RCC 7860 (cell line): ENCODE data around the gene SMTN.
"Not testable (repeated sequence)": the region's sequence is repeated elsewhere in the genome, so short reads cannot be mapped to it uniquely, and the experiment has no call there.

Source experiments
- DNase-seq: peaks from one replicate; pipeline ENCODE4 v3.0.0-alpha.2; 2015; ENCODE audit warnings: low spot score
- FAIRE-seq: peaks from 2 replicates; lab custom pipeline; 2012; peaks lifted over from hg19 to GRCh38; lab: Jason Lieb, UNC

The SMTN gene

DNA sequence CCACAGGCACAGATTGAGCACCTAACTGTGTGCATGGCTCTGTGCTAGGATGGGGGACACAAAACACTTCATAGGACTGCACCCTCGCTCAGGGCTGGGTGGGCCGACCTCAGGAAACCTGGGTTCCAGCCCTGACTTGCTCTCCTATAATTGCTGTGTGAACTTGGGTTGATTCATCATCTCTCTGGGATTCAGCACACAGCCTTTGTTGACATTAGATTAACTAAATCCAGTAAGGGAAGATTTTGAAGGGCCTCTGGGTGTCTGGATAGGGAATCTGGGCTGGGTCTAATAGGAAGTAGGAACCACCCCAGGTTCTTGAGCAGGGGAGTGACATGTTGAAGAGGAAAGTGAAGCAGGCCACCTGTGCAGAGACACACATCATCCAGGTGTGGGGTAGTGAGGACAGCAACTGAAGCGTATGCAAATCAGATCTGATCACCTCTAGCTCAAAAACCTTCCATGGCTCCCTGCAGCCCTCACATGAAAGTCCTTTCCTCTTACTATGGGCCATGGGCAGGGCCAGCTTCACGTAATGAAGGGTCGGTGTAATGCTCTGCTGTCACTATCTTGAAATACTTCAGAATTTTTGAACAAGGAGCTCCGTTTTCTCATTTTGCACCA is 11.3 kb upstream of the SMTN start:
- not testable (repeated sequence) for DNase-seq

GRCh38 chr22:31073125-31073524 is 8.0 kb upstream of the SMTN start:
- FAIRE-seq, DNase-seq: not testable (repeated sequence)

More for the DNA sequence above, 11.3 kb upstream of the SMTN start:
- FAIRE-seq, result not testable (repeated sequence)

DNA sequence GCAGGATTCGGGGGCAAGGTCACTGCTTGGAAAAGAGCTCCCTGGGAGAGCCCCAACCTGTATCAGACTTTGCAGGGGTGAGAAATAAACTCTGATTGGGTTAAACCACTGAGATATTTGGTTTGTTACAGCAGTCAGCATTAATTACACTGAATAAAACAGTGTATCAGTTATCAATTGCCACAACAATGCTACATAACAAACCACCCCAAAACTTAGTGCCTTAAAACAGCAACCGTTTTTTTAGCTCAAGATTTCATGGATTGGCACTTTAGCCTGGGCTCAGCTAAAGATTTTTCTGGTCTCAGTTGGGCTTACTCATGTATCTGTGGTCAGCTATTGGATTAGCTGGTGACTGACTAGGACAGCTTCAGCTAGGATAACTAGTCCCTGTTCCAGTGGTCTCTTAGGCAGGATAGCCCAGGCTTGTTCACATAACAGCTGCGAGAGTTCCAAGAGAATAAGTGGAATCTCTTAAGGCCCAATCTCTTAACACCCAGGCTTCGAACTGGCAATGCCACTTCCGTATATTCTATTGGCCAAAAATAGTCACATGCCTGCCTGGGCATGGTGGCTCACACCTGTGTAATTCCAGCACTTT is 7.5 kb upstream of the SMTN start:
- DNase-seq, FAIRE-seq: not testable (repeated sequence)

GRCh38 chr22:31075961-31076360 is 5.2 kb upstream of the SMTN start:
- no peak for FAIRE-seq

DNA sequence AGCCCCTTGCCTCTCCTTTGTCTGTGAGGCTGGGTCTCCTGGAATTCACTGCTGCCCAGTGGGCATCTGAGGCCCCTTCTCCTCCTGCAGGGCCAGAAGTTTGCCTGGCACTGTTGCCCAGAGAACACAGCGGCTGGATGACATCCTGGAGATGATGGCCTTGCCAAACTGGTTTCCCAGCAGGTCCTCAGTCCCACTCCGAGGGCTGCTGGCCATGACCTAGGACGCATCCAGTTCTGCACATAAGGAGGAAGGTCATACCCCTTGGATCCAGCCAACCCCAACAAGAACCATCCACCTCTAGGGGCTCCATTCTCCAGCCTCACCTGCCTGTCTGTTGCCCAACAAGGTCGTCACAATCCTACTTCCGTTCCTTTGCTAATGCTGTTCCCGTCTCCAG is 3.4 kb upstream of the SMTN start:
- FAIRE-seq (no peak), DNase-seq (no peak)

More at GRCh38 chr22:31075961-31076360, 5.2 kb upstream of the SMTN start:
- no peak for DNase-seq

DNA sequence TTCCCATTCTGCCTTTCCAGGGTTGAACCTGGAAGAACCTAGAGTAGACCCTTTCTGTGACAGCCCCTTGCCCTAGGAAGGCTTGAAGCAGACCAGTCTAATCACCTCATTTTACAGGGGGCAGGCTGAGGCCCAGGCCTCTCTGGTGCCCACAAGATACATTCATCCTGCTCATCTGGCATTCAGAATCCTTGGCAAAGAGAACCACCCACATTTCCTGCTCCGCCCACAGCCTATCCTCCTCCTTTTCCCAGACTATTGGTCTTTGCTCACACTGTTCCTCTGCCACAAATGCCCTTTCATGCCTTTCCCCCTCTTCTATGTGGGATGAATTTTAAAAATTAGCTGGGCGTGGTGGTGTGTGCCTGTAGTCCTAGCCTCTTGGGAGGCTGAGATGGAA is 2.7 kb upstream of the SMTN start:
- FAIRE-seq, DNase-seq: not testable (repeated sequence)

DNA sequence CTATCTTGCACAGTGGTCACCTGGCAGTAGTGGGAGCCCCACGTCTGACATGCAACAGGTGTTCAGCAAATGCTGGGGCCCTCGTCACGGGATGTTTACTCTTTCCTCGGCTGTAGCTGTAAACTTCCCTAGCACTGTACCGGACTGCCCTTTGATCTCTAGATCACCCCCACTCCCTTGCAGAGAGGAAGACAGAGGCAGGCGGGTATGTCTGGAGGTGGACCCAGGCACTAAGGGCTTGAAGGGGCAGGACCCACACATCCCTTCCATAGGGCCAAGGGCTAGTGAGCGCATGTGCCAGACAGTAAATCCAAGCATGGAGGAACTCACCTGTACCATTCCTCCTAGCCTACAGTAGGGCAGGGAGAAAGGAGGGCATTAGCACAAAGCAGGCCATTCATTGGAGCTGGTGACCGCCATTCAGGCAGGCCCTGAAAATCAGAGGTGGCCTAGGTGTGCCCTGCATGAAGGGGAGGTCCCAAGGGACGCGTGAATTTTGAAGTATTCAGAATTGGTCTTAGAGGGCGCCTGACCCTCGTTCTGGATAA is 1.9 kb upstream of the SMTN start:
- DNase-seq (no peak), FAIRE-seq (no peak)

GRCh38 chr22:31080164-31080847 is 812 bp upstream of the SMTN start:
- FAIRE-seq (no peak), DNase-seq (no peak)

- FAIRE-seq, result no peak
- DNase-seq, result peak; percentile 62
Observed at GRCh38 chr22:31081963-31082605, 966 bp downstream of the SMTN start.

DNA sequence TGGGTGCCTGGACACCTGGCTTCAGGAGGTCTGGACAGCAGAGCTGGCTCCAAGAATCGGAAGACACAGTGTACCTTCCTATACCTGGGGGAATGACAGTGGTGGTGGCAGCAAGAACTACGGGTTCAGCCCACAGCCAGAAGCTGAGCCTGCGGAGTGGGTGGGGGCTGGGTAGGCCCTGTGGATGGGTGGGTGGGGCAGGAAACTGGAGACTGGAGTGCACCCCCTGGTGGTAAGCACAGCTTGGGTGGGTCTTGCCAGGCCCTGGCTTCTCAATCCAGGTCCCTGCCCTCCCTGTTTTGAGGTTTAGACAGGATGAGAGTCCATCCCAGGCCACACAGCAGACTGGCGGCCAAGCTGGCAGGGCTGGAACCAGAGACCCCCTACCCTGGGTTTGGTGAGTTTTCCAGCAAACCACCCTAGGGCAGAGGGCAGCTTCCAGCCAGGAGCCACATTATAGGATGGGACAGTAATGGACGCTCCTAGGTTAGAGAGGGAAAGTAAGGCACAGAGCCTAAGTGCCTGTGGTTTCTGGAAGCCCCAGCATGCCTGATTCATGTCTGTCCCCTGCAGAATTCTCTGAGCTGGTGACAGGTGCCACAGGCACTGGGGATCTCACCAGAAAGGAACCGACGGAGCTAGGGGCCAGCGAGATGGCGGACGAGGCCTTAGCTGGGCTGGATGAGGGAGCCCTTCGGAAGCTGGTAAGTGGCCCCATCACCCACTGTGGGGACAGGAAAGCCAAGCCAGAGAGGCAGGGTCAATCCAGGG is 1.7 kb downstream of the SMTN start:
- FAIRE-seq, result no peak
- DNase-seq, result no peak

- DNase-seq, result no peak
- no peak for FAIRE-seq
Observed at GRCh38 chr22:31083377-31083768, 2.3 kb downstream of the SMTN start.

GRCh38 chr22:31083923-31084810 is 3.0 kb downstream of the SMTN start:
- FAIRE-seq, result no peak

GRCh38 chr22:31084811-31085492 is 3.8 kb downstream of the SMTN start:
- DNase-seq (no peak), FAIRE-seq (no peak)

More at GRCh38 chr22:31083923-31084810, 3.0 kb downstream of the SMTN start:
- DNase-seq, result no peak

GRCh38 chr22:31085493-31085824 is 4.3 kb downstream of the SMTN start:
- FAIRE-seq, result no peak

GRCh38 chr22:31085928-31086327 is 4.8 kb downstream of the SMTN start:
- DNase-seq, result no peak
- no peak for FAIRE-seq

More at GRCh38 chr22:31085493-31085824, 4.3 kb downstream of the SMTN start:
- no peak for DNase-seq

DNA sequence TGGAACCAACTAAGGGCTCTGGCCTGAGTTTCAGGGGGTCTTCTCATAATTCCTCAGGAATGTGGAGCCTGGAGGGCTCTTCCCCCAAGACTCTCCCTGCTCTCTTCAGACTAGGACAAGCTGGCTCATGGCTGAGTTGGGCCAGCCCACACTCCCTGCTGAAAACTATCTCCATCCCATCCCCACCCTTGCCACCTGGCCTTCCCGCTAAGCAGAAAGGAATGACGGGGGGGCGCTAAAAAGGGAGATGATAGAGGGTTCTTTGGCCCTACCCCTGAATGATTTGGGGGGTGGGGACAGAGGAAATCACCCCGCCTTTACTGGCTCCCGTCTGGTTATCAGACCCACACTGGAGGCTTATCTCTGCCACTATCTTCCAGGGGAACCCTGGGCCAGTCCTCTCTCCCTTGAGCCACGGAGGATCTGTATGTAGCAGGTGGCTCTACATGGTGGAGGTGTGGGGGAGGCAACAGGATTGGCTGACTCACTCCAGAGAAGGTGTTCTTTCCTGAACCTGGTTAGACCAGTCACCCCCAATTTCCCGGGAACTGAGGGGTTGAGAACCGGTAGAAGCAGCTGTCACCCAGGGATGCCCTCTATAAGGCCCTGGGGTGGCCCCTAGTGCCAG is 5.7 kb downstream of the SMTN start:
- no peak for FAIRE-seq
- no peak for DNase-seq

GRCh38 chr22:31087744-31088215 is 6.7 kb downstream of the SMTN start:
- no peak for FAIRE-seq
- DNase-seq, result no peak

- no peak for DNase-seq
- FAIRE-seq, result no peak
Observed at GRCh38 chr22:31088233-31088986, 7.3 kb downstream of the SMTN start.
